Hippocampal formation (tissue), 2 donors: ENCODE results near the gene ITSN1.
"Not testable (repeated sequence)": the region's sequence is repeated elsewhere in the genome, so short reads cannot be mapped to it uniquely, and the experiment has no call there.

Experiments used
- DNase-seq, 2 donors: peaks; one replicate each; lab custom pipeline; 2025; lab: John Stamatoyannopoulos, UW

ITSN1 gene

GRCh38 chr21:33651965-33652680, 9.8 kb downstream of the ITSN1 start:
- DNase-seq, result no peak

DNA sequence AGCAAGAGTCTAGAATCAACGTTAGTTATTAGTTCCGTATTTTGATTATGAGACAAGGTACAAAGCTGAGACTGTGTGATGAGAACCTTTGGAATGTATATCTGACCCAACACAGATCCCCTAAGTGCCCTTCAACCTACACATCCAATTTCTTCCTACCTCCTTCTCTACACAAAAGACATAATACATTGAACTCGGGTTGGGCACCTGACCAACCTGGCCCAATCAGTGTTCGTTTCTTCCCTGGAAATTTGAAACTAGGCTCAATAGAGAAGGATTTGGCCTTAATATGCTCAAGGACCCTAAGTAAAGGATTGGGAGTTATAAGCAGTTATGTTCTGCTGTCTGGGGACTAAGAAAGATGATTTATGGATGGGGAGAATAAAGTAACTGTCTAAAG, 12.1 kb downstream of the ITSN1 start:
- DNase-seq, result no peak

GRCh38 chr21:33655588-33656221, 13.4 kb downstream of the ITSN1 start:
- no peak for DNase-seq

- DNase-seq, result no peak
These were observed 15.0 kb downstream of the ITSN1 start for GRCh38 chr21:33657124-33657820.

DNA sequence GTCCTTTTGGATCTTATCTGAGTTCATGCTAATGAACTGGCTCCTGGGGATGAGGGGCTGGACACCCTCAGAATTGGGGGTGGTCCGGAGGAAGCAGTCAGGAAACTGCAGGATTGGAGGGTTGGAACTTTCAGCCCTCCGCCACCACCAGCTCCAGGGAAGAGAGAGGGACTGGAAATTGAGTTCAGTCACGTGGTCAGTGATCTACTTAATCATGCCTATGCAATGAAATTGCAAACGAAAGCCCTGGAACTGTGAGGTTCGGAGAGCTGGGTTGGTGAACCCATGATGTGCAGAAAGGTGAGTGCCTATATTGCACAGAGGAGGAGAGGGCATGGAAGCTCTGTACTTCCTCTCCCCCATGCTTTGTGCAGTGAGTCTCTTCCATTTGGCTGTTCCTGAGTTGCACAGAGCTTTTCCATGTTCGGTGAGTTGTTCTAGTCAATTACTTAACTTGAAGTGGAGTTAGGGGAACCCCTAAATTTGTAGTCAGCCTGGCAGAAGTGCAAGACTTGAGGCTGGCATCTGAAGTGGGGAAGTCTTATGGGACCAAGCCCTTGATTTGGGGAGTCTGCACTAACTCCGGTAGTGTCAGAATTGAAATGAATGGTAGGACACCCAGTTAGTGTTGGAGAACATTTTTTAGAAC, 16.7 kb downstream of the ITSN1 start:
- no peak for DNase-seq

GRCh38 chr21:33659568-33659949, 17.3 kb downstream of the ITSN1 start:
- DNase-seq, result no peak

- DNase-seq, result no peak
These were observed 18.1 kb downstream of the ITSN1 start for GRCh38 chr21:33660406-33660805.

DNA sequence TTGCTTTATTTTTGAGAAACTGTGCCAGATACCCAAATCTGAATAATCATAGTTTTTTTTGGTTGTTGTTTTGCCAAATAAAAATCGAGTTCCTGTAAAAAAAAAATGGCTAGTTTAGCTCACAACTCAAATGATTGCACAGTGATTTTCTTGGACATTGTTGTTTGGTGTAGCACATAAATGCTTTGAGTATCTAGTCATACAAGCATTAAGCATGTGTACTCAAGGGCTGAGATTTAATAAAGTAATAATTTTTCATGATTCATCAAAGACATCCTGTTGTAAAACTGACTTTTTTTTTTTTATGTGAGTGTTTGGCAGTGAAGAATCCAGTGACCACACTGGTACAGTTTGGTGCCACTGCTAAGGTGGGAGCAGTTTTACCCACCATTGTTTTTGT, 18.8 kb downstream of the ITSN1 start:
- no peak for DNase-seq

- DNase-seq, result no peak
These were observed 19.7 kb downstream of the ITSN1 start for GRCh38 chr21:33662046-33662445.

- no peak for DNase-seq
These were observed 20.9 kb downstream of the ITSN1 start for GRCh38 chr21:33663241-33663640.

- DNase-seq, result no peak
These were observed 21.8 kb downstream of the ITSN1 start for GRCh38 chr21:33664135-33664534.

GRCh38 chr21:33666153-33666552, 23.9 kb downstream of the ITSN1 start:
- no peak for DNase-seq

DNA sequence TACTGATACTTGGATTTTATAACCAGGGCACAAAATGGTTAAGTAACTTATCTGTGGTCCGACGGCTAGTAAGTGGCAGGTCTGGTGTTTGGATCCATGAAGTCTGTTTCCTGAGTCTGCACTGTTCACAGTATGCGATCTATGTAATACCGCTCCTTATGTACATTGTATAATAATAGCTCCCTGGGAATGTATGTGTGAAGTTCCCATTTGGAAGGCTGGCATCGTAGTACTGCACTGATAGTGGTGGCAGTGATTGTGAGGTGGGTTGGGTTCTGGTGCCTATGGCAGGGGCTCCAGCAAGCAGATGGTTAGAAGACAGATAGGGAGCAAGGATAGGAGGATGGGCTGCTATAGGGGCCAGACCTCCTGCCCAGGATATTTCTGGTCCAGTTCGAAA, 25.3 kb downstream of the ITSN1 start:
- DNase-seq, result peak in 1 of 2 donors; percentile 20

DNA sequence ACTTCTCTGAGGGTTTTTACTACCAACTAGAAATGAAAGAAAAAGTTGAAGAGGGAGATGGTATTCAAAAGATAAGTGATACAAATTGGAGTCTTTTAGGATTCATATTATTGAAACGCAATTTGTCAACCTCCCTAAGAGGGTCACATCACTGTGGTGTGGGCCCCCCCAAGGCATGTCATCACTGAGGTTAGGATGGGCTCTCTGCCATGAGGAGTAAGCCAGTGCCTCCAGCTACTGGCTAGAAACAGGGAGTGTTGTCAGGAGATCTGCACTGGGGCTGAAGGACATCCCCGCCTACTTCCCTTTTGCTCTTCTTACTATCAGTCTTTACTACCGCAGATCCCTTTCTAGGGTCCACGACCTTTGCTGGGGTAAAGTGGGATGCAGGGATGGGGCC, 25.9 kb downstream of the ITSN1 start:
- DNase-seq, result no peak

DNA sequence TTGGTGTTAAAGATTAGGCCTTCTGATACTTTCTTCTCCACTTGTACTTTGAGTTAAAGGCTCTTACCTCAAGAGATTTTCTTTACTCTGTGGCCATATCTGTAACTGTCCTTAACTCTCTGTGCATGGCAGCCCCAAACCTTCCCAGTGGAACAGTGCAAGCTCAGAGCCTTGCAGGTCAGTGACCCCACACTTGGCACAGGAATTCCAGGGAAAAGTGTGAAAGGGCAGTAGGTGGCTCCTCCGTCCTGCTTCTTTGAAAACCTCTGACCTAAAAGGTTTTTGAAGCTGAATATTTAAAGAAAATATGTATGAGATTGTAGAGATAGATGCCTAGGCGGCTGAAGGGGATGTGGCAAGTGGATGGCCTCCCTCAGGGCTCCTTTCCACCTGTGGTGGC, 26.3 kb downstream of the ITSN1 start:
- no peak for DNase-seq

GRCh38 chr21:33670076-33670978, 28.0 kb downstream of the ITSN1 start:
- DNase-seq, result no peak

DNA sequence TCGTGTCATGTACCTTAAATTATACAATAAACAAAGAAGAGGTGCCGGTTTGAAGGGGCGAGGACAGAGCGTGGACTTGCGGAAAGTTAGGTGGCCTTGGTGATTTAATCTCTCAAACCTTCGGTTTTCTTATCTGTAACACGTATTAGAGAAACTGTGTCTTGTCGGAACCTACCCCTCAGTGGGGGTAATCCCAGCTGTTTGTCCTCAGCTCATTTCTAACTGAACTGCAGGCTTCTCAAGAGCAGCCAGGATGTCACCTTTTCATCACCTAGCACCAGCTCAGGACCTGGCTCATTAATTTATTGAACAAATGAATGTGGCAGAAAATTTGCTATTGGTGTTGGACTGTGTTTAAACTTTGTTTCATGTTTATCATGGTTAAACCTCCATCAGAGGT, 31.2 kb downstream of the ITSN1 start:
- no peak for DNase-seq

GRCh38 chr21:33674226-33674625, 31.9 kb downstream of the ITSN1 start:
- peak in 1 of 2 donors; percentile 7 for DNase-seq

DNA sequence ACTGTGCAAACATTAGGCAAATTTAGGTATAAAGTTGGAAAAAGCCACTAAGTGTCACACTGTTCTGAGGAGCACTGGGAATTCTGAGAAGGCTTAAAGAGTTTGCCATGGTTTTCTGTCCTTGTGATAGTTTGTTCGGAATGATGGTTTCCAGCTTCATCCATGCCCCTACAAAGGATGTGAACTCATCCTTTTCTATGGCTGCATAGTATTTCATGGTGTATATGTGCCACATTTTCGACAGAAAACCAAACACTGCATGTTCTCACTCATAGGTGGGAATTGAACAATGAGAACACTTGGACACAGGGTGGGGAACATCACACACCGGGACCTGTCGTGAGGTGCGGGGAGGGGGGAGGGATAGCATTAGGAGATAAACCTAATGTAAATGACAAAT, 34.4 kb downstream of the ITSN1 start:
- DNase-seq, result not testable (repeated sequence)

GRCh38 chr21:33677450-33677849, 35.1 kb downstream of the ITSN1 start:
- no peak for DNase-seq

DNA sequence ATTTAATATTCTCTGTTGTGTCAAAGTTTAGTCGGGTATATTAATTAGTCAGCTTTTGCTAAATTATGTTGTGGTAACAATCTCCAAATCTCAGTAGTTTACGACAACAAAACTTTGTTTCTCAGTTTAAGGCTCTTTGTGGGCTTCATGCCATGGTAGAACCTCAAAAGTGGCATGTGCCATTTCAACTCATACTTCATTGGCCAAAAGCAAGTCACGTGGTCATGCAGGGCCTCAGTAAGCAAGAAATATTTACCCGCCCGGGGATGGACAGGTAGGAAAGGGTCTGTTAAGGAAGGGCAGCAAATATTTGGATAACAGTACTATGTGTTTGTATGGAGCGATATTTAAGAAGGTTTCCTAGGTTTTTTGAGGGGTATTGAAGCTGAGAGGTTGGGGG, 38.6 kb downstream of the ITSN1 start:
- DNase-seq, result no peak
